Measurements from ENCODE around the gene FAM117B. TPM values are rescaled to one million over a fixed set of nuclear protein-coding genes. Genes with fewer than 3 reads are reported as not detected.

The FAM117B gene
- total RNA-seq, 1 experiment from 2014 or later = 9.1 TPM

GRCh38 chr2:202687276-202687675 is 52.5 kb downstream of the FAM117B start:
- Histone ChIP-seq H2AFZ (ENCODE audit: low read depth, low read length, poor library complexity, severe bottlenecking) (no peak overlapping the region), H3K9ac (ENCODE audit: low read length) (no peak overlapping the region), H3K27ac (ENCODE audit: low read depth, low read length) (no peak overlapping the region), H4K20me1 (ENCODE audit: insufficient read depth) (no peaks in the 10 kb centered on the region), H3K4me3 (replicated peaks in 1 of 2; ENCODE audit: low read depth in 1 of 2, low read length in 2 of 2) (no peak overlapping the region), H3K9me2 (ENCODE audit: insufficient read depth) (no peaks in the 10 kb centered on the region), H3K27me3 (ENCODE audit: insufficient read depth, low read length) (no peaks in the 10 kb centered on the region), H3K36me3 (ENCODE audit: control insufficient read depth in 1 of 2, insufficient read depth in 2 of 2, low read length in 2 of 2) (no peaks in the 10 kb centered on the region), H3K9me3 (ENCODE audit: control insufficient read depth in 1 of 2, insufficient read depth in 1 of 2, low read depth in 1 of 2, low read length in 2 of 2) (no peaks in the 10 kb centered on the region), H3K4me1 (ENCODE audit: control insufficient read depth in 1 of 2, insufficient read depth in 2 of 2, low read length in 2 of 2) (peaks cover 0 to 8% of the 10 kb centered on the region in 2 experiments; a peak in 2 of 4 replicates), H3K79me2 (ENCODE audit: insufficient read depth, low read length) (no peaks in the 10 kb centered on the region), H3K4me2 (ENCODE audit: low read length) (no peak overlapping the region)
- ATAC-seq (peak; percentile 54), DNase-seq (ENCODE audit: low read depth, low spot score) (no peak)
- BruUV-seq (replicated peaks) = no TSS peak
- intact Hi-C loops (cut with micrococcal nuclease) = no loop called here
- ChIA-PET RAD21 (ENCODE audit: low non-redundant PET in 1 of 2, low total read pairs in 2 of 2, uncharacterized antibody in 2 of 2, unreplicated experiment in 2 of 2) (no interaction called here), POLR2A (no interaction called here), CTCF (no interaction called here)
- no peak for TF ChIP-seq ATF3 (IDR thresholded peaks at IDR 0.05)
- TF ChIP-seq FOSL1 (IDR thresholded peaks at IDR 0.05; ENCODE audit: low read depth) = peak; percentile 26; the same call in 1 of the 2 replicates

GRCh38 chr2:202689459-202689858 is 54.7 kb downstream of the FAM117B start:
- H3K9ac ChIP-seq (ENCODE audit: low read length) = no peak overlapping the region
- H3K36me3 ChIP-seq (ENCODE audit: control insufficient read depth in 1 of 2, insufficient read depth in 2 of 2, low read length in 2 of 2) = no peaks in the 10 kb centered on the region
- DNase-seq (ENCODE audit: low read depth, low spot score) (no peak), ATAC-seq (no peak)
- peaks cover 0 to 8% of the 10 kb centered on the region in 2 experiments; a peak in 2 of 4 replicates for H3K4me1 ChIP-seq (ENCODE audit: control insufficient read depth in 1 of 2, insufficient read depth in 2 of 2, low read length in 2 of 2)
- H3K27ac ChIP-seq (ENCODE audit: low read depth, low read length) = no peak overlapping the region
- H3K4me3 ChIP-seq (replicated peaks in 1 of 2; ENCODE audit: low read depth in 1 of 2, low read length in 2 of 2) = no peak overlapping the region
- H3K79me2 ChIP-seq (ENCODE audit: insufficient read depth, low read length) = no peaks in the 10 kb centered on the region
- no peaks in the 10 kb centered on the region for H4K20me1 ChIP-seq (ENCODE audit: insufficient read depth)
- TF ChIP-seq SIN3A (IDR thresholded peaks at IDR 0.05; ENCODE audit: low read depth) = no peak
- TF ChIP-seq EGR1 (IDR thresholded peaks at IDR 0.05; ENCODE audit: low read depth) = no peak
- no peak for TF ChIP-seq SRF (IDR thresholded peaks at IDR 0.05; ENCODE audit: low read depth)
- TF ChIP-seq ZFX (IDR thresholded peaks at IDR 0.05) = no peak
- no peak for TF ChIP-seq ZBTB33 (IDR thresholded peaks at IDR 0.05; ENCODE audit: extremely low read depth, insufficient replicate concordance, low read length)
- TF ChIP-seq CTCF (IDR thresholded peaks at IDR 0.05 in 2 of 3, conservative IDR thresholded peaks at IDR 0.05 in 1 of 3; ENCODE audit: borderline replicate concordance in 1 of 3, insufficient read depth in 1 of 3, low read depth in 2 of 3, low read length in 2 of 3) = no peak
- no peak for TF ChIP-seq EZH2phosphoT487 (IDR thresholded peaks at IDR 0.05; ENCODE audit: borderline replicate concordance)
- TF ChIP-seq MAX (IDR thresholded peaks at IDR 0.05) = no peak
- TF ChIP-seq CEBPB (IDR thresholded peaks at IDR 0.05; ENCODE audit: low read depth) = no peak
- TF ChIP-seq YY1 (IDR thresholded peaks at IDR 0.05; ENCODE audit: extremely low read depth, insufficient replicate concordance, low read depth, low read length) = no peak
- TF ChIP-seq POLR2AphosphoS5 (IDR thresholded peaks at IDR 0.05; ENCODE audit: low read depth, low read length) = no peak
- TF ChIP-seq SP1 (IDR thresholded peaks at IDR 0.05; ENCODE audit: low read depth) = no peak
- TF ChIP-seq FOSL1 (IDR thresholded peaks at IDR 0.05; ENCODE audit: low read depth) = no peak
- no peak for TF ChIP-seq ZNF274 (IDR thresholded peaks at IDR 0.05; ENCODE audit: low read depth, low read length)
- no peak for TF ChIP-seq CBX3 (IDR thresholded peaks at IDR 0.05; ENCODE audit: low read depth)
- H2AFZ ChIP-seq (ENCODE audit: low read depth, low read length, poor library complexity, severe bottlenecking) = no peak overlapping the region
- RAD21 ChIA-PET (ENCODE audit: low non-redundant PET in 1 of 2, low total read pairs in 2 of 2, uncharacterized antibody in 2 of 2, unreplicated experiment in 2 of 2) = no interaction called here
- CTCF ChIA-PET = no interaction called here
- no peaks in the 10 kb centered on the region for H3K27me3 ChIP-seq (ENCODE audit: insufficient read depth, low read length)
- H3K4me2 ChIP-seq (ENCODE audit: low read length) = no peak overlapping the region
- no peaks in the 10 kb centered on the region for H3K9me2 ChIP-seq (ENCODE audit: insufficient read depth)
- intact Hi-C loops (cut with micrococcal nuclease) = no loop called here
- POLR2A ChIA-PET = no interaction called here
- BruUV-seq (replicated peaks) = no TSS peak
- H3K9me3 ChIP-seq (ENCODE audit: control insufficient read depth in 1 of 2, insufficient read depth in 1 of 2, low read depth in 1 of 2, low read length in 2 of 2) = no peaks in the 10 kb centered on the region
